Motor neuron (in vitro differentiated cells): Measurements from ENCODE around the gene SLIT1. TPM values are rescaled to one million over a fixed set of nuclear protein-coding genes. Genes with fewer than 3 reads are reported as not detected.
A peak's percentile ranks its signal among the peaks of the same experiment; 100 is the strongest.

ENCODE experiments used
- ATAC-seq, 8 experiments: fragments of 200-7000 bp; cut with Tn5 transposase; replicated peaks in 6 of 8; 2 replicates each; pipeline ENCODE4 v1.8.0; 2021; ENCODE audit warnings: mild to moderate bottlenecking in 8 of 8, moderate library complexity in 8 of 8
- H3K27ac ChIP-seq, 2 donors: fragments of 250-450 bp; sonication (Bioruptor Pico); 2 replicates each; pipeline ENCODE4 v1.9.0; 2021; ENCODE audit warnings: antibody characterized with exemption in 2 of 2, mild to moderate bottlenecking in 2 of 2, moderate library complexity in 1 of 2
- H3K4me1 ChIP-seq, 2 donors: fragments of 250-450 bp; sonication (Bioruptor Pico); replicated peaks in 1 of 2; 2 replicates each; pipeline ENCODE4 v1.6.1; 2021; ENCODE audit warnings: antibody characterized with exemption in 2 of 2, mild to moderate bottlenecking in 2 of 2, moderate library complexity in 1 of 2
- H3K4me3 ChIP-seq, 5 donors: fragments of 250-450 bp; sonication (Bioruptor Pico); 2 replicates each; pipeline ENCODE4 v1.9.0; 2021; ENCODE audit warnings: antibody characterized with exemption in 5 of 5, mild to moderate bottlenecking in 5 of 5, moderate library complexity in 4 of 5
- WGBS, 10 experiments: fragments of 450-650 bp; shearing (Covaris generic); methylation state at CpG; one replicate each; pipeline ENCODE4 v1.0.0; 2022; 5-methylcytosine and 5-hydroxymethylcytosine counted together
- in situ Hi-C, 9 experiments: fragments of 400-800 bp; cut with MboI; loops; one replicate each; pipeline ENCODE4 v1.15.0; 2021; ENCODE audit warnings: low sequenced_read_pairs in 9 of 9, low pct_unique_long_range_greater_than_20kb in 2 of 9; ENCODE audit not compliant: unreplicated experiment in 9 of 9
- total RNA-seq, 8 experiments: library from RNA; unstranded; fragments of 300-600 nt; gene quantifications; 2 replicates each; pipeline versions ENCODE4 v1.2.3 to v1.2.4, GENCODE V29; 2022

SLIT1 gene
- total RNA-seq, 8 experiments from 2014 or later: 0.20 to 137 (median 54.2) TPM

DNA sequence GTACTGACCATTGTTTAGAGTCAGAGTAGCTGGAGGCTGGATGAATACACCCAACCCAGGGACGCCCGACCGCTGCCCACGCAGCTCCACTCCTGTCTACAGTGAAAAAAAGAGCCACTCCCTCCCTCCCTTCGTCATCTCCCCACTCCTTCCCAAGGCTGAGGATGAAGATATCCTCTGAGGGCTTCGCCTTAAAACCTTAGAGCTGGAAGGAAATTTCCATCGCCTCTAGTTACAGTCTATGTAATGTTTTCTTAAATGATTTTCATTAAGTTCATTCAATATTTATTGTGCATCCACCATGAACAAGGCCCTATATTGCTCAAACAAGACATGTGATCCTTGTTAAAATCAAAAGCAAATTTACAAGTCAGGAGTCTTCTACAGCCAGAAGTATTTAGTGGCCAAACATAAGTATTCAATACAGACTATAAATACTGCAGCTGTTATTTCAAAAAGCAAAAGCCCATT is 11.3 kb upstream of the SLIT1 start:
- ATAC-seq: peak in 3 of 8 experiments; percentile 46 to 92 (median 79)
- no peak overlapping the region for H3K4me3 ChIP-seq

DNA sequence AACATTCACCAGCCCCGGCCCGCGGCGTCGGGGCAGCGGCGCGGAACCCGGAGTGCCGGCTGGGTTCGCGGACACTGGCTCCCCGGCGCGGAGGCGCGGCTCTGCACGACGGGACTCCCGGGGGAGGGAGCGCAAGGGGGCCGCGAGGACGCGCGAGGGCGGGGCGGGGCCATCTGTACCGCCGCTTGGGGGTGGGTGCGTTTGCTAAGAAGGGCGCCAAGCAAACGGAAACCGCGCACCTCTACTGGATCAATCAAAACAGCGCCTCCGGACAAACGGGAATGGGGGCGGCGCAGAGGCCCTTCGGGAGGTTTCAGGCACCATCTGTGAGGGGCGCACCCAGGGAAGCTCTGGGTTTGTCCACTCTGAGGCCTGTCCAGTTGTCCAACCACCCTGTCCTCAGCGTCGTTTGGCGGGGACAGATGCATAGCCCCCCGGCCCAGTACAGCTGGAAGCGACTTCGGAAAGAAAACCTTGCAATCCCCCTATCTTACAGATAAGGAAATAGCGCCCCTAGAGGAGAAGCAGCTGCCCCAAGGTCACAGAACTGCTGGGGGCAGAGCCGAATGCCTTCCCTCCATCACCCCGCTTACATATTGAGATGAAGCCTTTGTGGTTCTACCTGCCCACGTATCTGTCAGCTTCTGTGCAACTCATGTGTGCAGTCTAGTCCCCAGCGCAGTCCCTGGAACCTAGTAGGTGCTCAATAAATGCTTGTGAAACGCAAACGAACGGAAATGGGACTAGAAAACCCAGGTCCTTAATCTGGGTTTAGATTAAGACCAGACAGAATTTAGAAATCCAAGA is 10.7 kb upstream of the SLIT1 start:
- peak; percentile 73 to 93 (median 86) for ATAC-seq
- 4 to 57% (median 11%) methylated on average over 4 to 9 of the region's 56 CpGs; no CpG with 5 or more reads in 3 of the 10 experiments for WGBS, 10 experiments

More for the DNA sequence above, 11.3 kb upstream of the SLIT1 start:
- Histone ChIP-seq H3K4me1 (peaks cover 3 to 12% of the 10 kb centered on the region in 2 donors), H3K27ac (no peak overlapping the region)
- 0 to 100% (median 83%) methylated on average over 1 to 7 of the region's 7 CpGs; no CpG with 5 or more reads in 1 of the 10 experiments for WGBS, 10 experiments
- in situ Hi-C loops: loop anchor here in 3 of 9 experiments (10.0 to 25.0 kb wide), 2 partner anchors 110 to 122 kb away; no protein-coding TSS in a partner anchor

DNA sequence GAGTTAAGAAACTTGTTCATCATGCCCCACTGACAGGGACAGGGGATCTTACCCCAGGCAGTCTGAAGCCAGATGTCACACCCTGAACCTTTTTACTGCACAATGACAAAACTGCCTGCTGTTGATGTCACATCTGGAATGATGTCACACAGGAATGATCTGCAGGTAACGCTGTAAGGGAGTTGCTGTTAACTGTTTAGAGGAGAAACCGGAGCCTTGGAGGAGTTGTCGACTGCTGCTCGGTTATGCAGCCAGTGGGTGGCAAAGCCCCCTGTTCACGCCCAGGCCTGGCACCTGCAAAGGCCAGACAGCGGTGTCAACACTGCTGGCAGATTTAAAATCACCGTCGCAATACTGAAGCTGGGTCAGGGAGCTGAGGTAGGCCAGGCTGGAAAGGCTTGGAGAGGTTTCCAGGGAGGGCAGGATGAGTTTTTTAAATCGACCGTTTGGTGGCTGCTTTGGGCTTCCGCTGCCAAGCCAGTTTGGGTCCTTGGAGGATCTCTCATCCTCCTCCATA is 10.0 kb upstream of the SLIT1 start:
- peak in 4 of 8 experiments; percentile 25 to 46 (median 37) for ATAC-seq
- Histone ChIP-seq H3K4me1 (peaks cover 3 to 12% of the 10 kb centered on the region in 2 donors), H3K4me3 (peak overlapping the region; percentile 21 to 32 (median 26)), H3K27ac (peak overlapping the region in 1 of 2 donors; percentile 22)
- WGBS, 10 experiments: 7 to 80% (median 44%) methylated on average over 1 to 6 of the region's 11 CpGs; no CpG with 5 or more reads in 2 of the 10 experiments
- in situ Hi-C loops: loop anchor here in 3 of 9 experiments (10.0 to 25.0 kb wide), 2 partner anchors 108 to 121 kb away; no protein-coding TSS in a partner anchor

More for the DNA sequence above, 10.7 kb upstream of the SLIT1 start:
- Histone ChIP-seq H3K4me1 (peaks cover 3 to 12% of the 10 kb centered on the region in 2 donors), H3K4me3 (peak overlapping the region; percentile 21 to 32 (median 26)), H3K27ac (peak overlapping the region in 1 of 2 donors; percentile 22)
- in situ Hi-C loops: loop anchor here in 3 of 9 experiments (10.0 to 25.0 kb wide), 2 partner anchors 109 to 122 kb away; no protein-coding TSS in a partner anchor

DNA sequence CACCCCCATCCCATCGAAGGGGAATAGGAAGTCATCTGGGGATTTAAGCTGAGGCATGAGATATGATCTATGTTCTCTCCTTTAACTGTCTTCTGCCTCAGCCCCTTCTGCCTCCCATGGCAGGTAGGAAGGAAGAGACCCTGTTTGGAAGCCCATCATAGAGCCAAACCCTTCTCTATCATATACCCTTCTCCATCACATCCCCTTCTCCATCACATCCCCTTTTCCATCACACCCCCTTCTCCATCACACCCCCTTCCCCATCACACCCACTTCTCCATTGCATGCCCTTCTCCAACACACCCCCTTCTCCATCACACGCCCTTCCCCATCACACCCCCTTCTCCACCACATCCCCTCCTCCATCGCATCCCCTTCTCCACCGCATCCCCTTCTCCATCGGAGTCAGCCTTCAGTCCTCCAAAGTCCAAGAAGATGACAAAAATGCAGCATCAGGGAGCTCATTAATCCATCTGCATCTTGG is 7.2 kb upstream of the SLIT1 start:
- H3K4me1 ChIP-seq: peaks cover 18 to 21% of the 10 kb centered on the region in 2 donors
- in situ Hi-C loops: loop anchor here in 3 of 9 experiments (10.0 to 25.0 kb wide), 2 partner anchors 106 to 118 kb away; no protein-coding TSS in a partner anchor
- H3K27ac ChIP-seq: no peak overlapping the region
- ATAC-seq: no peak
- no peak overlapping the region for H3K4me3 ChIP-seq
- 25 to 100% (median 60%) methylated on average over 1 of the region's 5 CpGs; no CpG with 5 or more reads in 5 of the 10 experiments for WGBS, 10 experiments

DNA sequence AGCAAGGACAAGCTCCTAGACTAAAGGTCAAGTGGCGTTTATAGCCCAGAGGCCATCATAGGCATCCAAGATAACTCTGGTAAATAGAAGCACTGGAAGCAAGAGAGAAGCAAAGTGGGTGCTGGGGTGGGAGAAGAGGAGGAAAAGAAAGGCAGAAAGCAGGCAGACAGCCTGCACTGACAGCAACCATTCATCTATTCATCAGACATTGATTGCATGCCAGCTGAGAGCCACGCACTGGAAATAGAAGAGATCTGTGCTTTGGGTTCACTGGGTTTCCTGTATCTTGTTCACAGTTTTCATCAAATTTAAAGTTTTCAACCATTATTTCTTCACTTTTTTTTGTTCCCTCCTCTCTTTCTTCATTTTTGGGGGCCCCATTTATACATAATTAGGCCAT is 4.7 kb upstream of the SLIT1 start:
- in situ Hi-C loops: loop anchor here in 3 of 9 experiments (10.0 to 25.0 kb wide), 2 partner anchors 103 to 116 kb away; no protein-coding TSS in a partner anchor
- H3K4me1 ChIP-seq: peaks cover 20 to 28% of the 10 kb centered on the region in 2 donors
- ATAC-seq: no peak
- WGBS, 10 experiments: 43 to 94% (median 83%) methylated on average over 1 to 2 of the region's 2 CpGs; no CpG with 5 or more reads in 3 of the 10 experiments
- H3K4me3 ChIP-seq: no peak overlapping the region
- peak overlapping the region in 1 of 2 donors; percentile 18 for H3K27ac ChIP-seq

DNA sequence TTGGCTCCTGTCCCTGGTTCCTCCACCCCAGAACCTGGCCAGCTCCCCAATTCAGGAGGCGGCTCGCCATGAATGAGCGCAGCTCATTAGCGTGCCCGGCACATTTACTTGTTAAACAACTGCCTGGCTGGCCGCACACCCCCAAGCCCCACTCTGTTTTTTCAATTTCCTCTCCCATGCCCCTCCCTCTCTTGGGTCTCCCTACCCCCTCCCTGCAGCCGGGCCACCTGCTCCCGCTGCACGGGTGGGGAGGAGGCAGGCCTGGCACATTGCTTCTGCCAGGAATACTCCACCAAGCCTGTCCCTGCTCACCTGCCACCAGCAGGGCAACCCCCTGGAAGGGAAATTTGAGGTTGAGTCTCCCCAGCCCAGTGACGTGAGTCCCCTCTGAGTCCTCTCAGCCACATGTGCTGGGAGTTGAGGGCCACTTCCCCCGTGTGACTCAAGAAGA is 2.5 kb upstream of the SLIT1 start:
- peak in 4 of 8 experiments; percentile 2 to 5 (median 4) for ATAC-seq
- 20 to 43% (median 25%) methylated on average over 1 of the region's 11 CpGs; no CpG with 5 or more reads in 7 of the 10 experiments for WGBS, 10 experiments
- in situ Hi-C loops: loop anchor here in 1 of 9 experiments (25.0 kb wide), 1 partner anchor 101 kb away; no protein-coding TSS in a partner anchor
- H3K4me3 ChIP-seq: no peak overlapping the region
- H3K27ac ChIP-seq: no peak overlapping the region
- H3K4me1 ChIP-seq: peaks cover 25 to 39% of the 10 kb centered on the region in 2 donors

DNA sequence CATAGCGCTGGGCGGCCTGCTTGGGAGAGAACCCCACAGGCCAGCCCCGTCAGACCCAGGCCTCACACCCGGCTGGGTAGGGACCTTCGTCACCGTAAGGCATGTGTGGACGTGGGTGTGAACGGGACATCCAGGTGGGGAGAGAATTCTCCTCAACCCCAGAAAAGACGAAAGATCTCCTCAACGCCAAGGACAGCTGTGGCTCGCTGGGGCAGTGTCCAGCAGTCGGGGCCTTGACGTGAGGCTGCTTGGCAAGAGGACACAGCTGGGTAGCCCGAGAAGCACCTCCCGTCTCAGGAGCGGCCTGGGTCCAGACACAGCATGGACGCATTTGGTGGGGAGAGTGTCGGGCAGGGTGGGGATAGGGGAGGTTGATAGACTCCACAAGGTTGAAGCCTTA is 1.2 kb upstream of the SLIT1 start:
- no peak overlapping the region for H3K4me3 ChIP-seq
- 70 to 100% (median 88%) methylated on average over 1 to 3 of the region's 18 CpGs; no CpG with 5 or more reads in 7 of the 10 experiments for WGBS, 10 experiments
- H3K4me1 ChIP-seq: peaks cover 32 to 46% of the 10 kb centered on the region in 2 donors
- in situ Hi-C loops: loop anchor here in 1 of 9 experiments (25.0 kb wide), 1 partner anchor 100 kb away; no protein-coding TSS in a partner anchor
- H3K27ac ChIP-seq: no peak overlapping the region
- ATAC-seq: no peak

DNA sequence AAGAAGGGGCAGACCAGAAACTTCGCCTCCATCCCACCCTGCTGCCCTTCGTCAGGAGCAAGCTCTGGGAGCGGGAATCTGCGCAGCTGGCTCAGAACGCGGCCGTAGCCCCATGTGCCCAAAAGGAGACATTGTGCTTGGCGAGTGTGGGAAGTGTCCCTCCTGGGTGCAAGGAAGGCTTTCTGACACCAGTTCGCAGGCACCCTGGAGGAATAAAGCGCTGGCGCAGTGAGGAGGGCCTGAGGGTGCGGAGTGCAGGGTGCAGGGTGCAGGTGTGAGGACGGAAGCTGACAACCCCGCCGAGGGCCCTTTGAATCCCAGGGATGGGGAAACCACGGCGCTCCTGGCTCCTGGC is 811 bp downstream of the SLIT1 start:
- in situ Hi-C loops: loop anchor here in 1 of 9 experiments (25.0 kb wide), 1 partner anchor 98 kb away; no protein-coding TSS in a partner anchor
- Histone ChIP-seq H3K27ac (peak overlapping the region; percentile 65 to 76), H3K4me1 (peaks cover 43 to 60% of the 10 kb centered on the region in 2 donors), H3K4me3 (peak overlapping the region; percentile 47 to 67 (median 61))
- ATAC-seq: no peak
- 0 to 39% (median 13%) methylated on average over 2 to 6 of the region's 17 CpGs; no CpG with 5 or more reads in 6 of the 10 experiments for WGBS, 10 experiments

DNA sequence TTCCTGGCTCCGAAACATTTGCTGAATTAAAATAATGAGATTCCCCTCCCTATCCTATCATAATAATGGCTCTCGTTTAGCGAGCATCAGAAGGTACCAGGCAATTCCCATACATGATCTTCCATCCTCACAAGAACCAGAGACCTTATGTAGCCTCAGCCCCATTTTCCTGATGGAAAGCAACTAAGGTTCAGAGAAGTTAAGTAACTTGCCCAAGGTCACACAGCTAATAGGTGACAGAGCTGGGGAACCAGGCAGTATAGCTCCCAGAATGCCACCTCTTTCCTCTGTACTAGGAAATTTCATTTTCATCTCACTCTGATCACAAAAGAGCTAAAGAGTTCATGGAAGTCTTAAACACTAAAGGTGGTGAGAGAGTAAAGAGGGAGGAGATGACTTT is 2.4 kb downstream of the SLIT1 start:
- no peak for ATAC-seq
- 79 to 100% (median 100%) methylated on average over 1 to 2 of the region's 3 CpGs; no CpG with 5 or more reads in 6 of the 10 experiments for WGBS, 10 experiments
- peaks cover 51 to 68% of the 10 kb centered on the region in 2 donors for H3K4me1 ChIP-seq
- H3K27ac ChIP-seq: no peak overlapping the region
- H3K4me3 ChIP-seq: peak overlapping the region; percentile 47 to 67 (median 61)
- in situ Hi-C loops: loop anchor here in 1 of 9 experiments (25.0 kb wide), 1 partner anchor 96 kb away; no protein-coding TSS in a partner anchor

DNA sequence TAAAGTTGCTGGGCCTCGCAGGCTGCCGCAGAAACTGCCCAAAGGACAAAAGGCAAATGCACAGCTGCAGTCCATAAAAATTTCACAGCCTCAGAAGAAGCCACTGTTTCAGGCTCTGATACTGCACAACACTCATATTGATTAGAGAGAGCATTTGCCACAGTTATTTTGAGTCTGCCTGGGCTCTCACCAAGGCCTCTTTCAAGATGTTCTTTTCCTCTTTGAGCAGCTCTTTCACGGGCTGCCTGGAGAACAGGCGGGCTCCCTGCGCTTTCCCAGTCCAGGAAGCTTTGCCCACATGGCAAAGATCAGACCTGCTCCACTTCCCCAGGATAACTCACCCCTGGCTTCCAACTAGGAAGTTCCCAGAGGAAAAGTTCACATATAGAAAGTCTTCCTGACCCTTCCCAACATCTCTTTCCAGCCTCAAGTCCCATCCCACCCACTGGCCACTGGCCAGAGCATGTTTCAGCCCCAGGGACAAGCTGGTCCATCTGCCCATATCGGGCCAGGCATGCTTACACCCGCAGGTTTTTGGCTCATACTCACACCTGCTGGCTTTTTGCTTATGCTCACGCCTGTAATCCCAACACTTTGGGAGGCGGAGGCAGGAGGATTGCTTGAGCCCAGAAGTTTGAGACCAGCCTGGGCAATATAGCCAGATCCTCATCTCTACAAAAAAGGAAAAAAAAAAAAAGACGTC is 3.3 kb downstream of the SLIT1 start:
- in situ Hi-C loops: loop anchor here in 1 of 9 experiments (25.0 kb wide), 1 partner anchor 95 kb away; no protein-coding TSS in a partner anchor
- Histone ChIP-seq H3K4me3 (peak overlapping the region in 2 of 5 donors; percentile 1 to 3), H3K4me1 (peaks cover 48 to 66% of the 10 kb centered on the region in 2 donors), H3K27ac (no peak overlapping the region)
- no peak for ATAC-seq
- WGBS, 10 experiments: 10 to 100% (median 88%) methylated on average over 1 to 4 of the region's 10 CpGs; no CpG with 5 or more reads in 2 of the 10 experiments

DNA sequence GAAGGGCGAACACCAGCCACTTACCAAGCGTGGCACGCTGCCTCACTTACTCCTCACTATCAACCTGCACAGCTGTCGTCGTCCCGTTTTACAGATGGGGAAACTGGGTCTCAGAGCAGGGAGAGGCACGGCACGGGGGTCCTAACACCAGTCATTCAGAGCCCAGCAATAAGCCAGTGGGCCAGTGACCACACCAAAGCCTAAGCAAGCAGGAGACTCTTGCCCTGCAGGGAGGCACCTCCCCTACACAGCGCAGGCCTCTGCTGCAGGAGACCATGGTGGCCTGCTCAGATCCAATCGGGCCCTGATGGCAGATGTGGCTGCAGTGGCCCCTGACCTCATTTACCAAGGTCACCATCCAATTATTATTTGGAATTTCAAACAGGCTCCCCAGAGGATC is 4.8 kb downstream of the SLIT1 start:
- in situ Hi-C loops: loop anchor here in 1 of 9 experiments (25.0 kb wide), 1 partner anchor 94 kb away; no protein-coding TSS in a partner anchor
- Histone ChIP-seq H3K27ac (no peak overlapping the region), H3K4me3 (peak overlapping the region in 1 of 5 donors; percentile 13), H3K4me1 (peaks cover 54 to 68% of the 10 kb centered on the region in 2 donors)
- WGBS, 10 experiments: 50 to 100% (median 77%) methylated on average over 1 to 7 of the region's 10 CpGs; no CpG with 5 or more reads in 5 of the 10 experiments
- ATAC-seq: no peak
